ENCODE data around the gene BLVRB.
"Not testable (repeated sequence)": the region's sequence is repeated elsewhere in the genome, so short reads cannot be mapped to it uniquely, and the experiment has no call there.

BLVRB gene

DNA sequence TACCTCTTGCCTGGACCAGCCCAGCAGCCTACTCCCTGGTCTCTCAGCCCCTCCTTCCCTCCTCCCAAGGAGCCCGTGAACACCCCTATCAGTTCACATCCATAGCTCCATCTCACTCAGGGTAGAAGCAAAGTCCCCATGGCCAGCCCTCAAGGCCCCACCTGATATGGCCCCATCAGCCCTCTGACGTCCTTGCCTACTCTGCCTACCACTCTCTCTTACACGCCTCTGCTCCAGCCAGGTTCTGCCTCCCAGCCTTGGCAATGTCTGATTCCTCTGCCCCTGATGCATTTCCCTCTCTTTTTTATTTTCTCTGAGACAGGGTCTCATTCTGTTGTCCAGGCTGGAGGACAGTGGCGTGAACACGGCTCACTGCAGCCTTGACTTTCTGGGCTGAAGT is 13.5 kb downstream of the BLVRB start:
- no peak for DNase-seq

DNA sequence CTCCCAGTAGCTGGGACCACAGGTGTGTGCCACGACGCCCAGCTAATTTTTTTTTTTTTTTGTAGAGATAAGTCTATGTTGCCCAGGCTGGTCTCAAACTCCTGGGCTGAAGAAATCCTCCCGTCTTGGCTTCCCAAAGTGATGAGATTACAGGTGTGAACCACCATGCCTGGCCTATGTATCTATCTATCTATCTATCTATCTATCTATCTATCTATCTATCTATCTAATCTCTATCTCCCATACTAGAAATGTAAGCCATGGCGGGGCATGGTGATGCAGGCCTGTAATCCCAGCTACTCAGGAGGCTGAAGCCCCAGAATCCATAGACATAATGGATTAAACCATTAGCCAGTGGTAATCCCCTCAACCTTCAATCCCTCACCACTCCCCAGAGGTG is 14.9 kb downstream of the BLVRB start:
- DNase-seq: no peak

DNA sequence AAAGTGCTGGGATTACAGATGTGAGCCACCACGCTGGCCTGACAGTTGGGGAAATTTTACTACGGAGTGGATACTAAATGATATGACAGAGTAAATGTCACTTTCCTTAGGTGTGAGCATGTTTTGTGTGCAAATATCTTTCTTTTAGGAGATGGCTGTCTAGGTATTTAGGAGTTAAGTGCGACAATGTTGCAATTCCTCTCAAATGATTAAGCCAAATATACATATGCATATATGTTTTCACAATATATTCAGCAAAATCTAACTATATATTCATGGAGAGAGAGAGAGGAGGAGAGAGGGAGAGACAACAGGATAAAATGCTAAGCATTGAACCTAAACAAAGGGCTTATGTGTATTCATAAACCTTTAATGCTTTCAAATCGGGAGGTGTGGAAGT is 16.0 kb downstream of the BLVRB start:
- no peak for DNase-seq

DNA sequence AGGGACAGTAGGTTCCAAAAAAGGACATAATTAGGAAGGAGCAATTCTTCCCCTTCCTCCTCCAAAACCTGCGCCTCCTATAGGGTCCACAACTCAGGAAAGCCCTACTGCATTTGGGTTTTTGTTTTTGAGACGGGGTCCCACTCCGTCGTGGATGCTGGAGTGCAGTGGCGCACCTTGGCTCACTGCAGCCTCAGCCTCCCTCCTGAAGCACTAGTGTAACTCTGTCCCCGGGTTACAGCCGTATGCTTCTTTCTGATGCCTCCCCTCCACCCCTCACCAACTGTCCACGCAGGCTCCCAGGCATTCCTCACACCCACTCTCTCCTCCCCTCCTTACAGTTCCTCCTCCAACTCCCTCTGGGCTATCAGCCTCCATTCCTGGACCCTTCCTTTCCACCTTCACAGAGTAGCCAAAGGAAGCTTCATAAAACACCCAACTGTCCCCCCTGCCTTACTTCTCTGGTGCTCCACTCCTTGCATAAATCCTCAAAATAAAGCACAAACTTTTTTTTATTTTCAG is 19.2 kb downstream of the BLVRB start:
- no peak for DNase-seq

DNA sequence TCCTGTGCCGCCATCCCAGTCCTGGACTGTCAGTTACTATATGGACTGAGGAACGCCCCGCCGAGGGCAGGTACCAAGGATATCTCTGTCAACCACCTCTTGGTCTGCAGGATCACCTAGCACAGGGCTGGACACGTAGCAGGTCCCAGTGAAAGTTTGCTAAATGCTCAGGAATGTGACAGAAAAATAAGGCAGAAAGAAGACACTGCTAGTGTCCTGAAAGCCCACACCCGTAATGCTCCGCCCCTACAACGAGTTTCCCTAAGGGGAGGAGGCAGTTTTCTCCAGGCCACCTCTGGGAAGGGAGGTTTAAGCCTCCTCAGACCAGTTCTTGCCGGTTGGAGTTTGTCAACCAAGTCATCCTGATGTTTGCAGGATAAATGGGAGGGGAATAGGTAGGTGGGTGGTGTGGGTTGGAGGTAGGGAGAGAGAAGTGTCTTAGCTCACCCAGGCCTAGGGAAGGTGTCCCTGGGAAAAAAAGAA is 19.7 kb downstream of the BLVRB start:
- DNase-seq: no peak

DNA sequence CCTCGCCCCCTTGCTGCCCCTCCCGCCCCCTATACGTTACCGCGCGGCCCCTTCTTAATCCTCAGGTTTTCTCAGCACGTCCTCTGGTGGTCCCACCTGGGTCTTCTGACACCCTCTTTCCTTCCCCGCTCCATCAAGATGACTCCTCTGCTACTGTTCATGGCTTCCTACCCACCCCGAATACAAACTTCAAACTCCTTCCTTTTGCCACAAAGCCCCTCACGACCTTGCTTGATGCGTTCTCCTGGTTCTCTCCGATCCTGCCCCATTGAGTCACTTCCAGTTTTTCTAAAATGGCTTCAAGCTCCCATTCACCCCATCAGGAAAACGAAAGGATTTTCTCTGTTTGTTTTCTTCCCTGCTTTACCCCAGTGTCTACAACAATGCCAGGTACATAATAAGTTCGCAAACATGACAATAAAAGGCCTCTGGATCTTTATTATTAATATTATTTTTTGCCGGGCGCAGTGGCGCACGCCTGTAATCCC is 20.7 kb downstream of the BLVRB start:
- no peak for DNase-seq

DNA sequence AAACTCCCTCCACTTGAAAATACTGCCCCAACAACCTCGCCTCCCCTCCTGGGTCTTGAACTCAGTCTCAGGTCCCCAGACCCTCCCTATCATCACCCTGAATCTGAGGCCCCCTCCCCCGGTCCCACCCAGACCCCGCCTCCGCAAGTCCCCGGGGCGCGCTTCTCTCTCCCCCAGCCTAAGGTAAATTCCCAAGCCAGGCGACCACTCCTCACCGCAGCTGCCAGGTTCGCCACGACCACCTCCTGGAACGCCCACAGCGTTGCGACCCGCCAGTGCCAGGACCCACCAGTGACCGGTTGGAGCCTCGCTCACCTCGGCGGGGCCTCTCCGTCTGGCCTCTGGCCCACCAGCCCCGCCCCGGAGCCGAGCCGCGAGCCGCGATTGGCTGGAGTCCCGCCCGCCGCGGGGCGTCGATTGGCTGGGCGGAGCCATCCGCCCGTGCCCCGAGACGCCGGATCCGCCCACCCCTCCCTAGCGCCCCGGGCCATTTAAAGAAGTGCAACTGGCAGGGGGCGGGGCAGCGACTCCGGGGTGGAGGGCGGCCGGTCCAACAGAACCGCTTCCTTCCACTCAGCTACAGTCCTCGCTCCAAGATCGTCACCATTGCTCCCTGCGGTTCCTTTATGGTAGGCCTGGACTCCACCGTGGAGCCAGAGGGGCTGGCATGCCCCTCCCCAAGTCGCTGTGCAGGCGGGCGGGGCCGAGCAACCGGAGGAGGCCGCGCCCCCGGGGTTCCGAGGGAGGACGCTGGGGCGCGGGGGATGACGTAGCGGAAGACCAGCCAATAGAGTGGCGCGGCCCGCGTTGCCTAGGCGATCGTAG is 21.3 kb downstream of the BLVRB start, which contains the start of gene SERTAD3:
TSS of gene SERTAD3 (minus strand) at position 336 of the 825 bp plus-strand sequence. CDS start 2,255 bp downstream, outside the sequence.
- peak; percentile 68 to 100 (median 96) for DNase-seq

DNA sequence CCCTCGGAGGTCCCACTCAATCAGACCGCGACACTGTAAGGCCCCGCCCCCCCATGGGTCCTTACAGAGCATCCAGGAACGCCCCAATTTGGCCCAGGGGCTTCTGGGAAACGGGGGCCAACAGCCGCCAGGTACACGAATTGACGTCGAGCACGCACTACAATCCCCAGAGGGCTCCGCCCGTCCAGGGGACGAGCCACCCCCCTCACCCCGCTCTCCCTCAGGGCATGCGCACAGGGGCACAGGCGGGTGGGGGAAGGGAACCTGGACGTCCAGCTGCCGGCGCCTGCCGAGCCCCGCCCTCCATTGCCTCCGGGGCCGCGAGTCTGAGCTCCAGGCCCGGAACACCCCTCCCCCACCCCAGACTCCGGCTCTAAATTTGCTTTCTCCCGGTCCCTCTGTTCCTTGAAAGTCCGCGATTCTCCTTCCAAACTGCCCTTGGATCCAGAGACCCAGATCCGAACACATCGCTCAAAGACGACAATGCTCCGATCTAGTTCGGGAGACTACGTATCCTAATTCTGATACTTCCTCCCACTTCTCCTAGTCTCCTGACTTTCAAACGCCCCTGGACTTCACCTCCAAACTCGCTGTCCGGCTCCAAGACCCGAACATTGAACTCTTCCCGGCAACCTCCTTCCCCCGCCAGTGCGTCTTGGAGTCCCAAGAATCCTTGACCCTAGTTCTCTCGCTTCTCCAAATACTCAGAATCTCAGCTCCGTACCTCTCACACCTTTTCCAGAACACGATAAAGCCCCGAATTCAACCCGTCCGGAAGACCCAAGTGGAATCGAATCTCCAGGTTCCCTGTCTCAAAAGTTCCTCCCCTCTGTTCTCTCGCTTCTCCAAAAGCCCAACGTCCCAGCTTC is 22.2 kb downstream of the BLVRB start:
- DNase-seq: peak; percentile 78 to 99 (median 96)

DNA sequence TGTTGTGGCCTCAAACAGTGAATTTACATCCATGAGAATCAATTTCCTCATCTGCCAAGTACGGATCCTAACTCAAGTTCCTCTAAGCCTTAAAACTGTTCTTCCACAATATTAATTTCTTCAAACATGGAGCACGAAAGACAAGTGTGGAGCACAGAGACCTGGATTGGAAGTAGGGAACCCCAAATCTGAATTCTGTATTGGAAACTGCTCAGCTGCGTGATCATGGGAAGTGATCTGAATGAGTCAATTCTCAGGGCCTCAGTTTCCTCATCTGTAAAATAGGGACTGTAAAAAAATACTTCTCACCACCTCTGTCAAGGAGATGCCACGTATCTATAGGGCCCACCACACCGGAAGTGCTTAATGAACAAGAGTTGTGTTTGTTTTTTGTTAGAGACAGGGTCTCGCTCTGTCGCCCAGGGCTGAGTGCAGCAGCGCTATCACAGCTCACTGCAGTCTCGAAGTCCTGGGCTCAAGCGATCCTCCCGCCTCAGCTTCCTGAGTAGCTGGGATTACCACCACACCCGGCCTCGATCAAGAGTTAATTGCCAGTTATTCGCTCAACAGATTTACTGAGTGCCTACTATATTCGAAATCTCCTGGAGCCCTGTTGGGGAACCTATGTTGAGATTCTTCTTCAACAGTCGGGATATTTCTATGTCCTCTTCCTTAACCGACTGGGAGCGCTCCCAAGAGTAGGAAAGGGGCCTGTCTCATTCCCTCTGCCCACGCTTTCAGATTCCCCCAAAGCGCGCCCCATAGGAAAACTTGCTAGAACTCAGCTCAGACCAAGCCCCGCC is 23.0 kb downstream of the BLVRB start:
- DNase-seq: no peak

DNA sequence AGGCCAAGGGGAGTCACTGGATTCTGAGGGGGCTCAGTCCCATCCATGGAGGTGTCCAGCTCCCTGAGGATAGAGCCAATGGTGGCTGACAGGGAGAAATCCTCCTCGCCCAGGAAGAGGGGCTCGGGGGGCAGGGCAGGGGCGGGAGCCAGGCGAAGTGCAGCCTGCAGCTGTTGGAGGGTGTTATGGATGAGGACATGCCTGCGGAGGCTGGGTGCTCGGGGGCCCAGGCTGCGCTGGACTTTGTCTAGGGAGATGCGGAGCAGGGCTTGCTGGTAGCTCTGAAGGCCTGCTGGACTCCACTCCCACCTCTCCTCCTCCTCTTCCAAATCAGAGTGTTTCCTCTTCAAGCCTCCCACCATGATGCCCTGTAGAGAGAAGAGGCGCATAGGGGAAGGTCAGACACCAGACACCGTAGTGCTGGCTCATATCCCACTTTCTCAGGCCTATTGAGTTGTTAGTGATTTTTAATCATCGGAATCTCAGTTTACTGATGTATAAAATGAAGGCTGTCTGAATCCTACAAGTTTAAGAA is 23.8 kb downstream of the BLVRB start:
- DNase-seq: no peak

DNA sequence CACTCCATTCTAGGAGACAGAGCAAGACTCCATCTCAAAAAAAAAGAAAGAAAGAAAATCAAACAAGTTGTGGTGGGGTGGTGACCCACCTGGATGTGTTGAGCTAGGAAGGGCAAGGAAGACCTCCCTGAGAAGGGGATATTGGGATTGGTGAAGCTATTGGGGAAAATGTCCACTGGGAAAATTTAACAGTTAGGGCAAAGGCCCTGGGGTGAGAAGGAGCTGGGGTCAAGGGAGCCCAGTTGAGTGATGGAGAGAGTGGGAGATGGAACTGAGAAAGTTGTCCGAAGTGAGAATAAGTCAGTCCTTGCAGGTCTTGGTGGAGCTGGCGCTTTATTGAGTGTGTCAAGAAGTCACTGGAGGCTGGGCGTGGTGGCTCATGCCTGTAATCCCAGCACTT is 27.3 kb downstream of the BLVRB start:
- no peak for DNase-seq

DNA sequence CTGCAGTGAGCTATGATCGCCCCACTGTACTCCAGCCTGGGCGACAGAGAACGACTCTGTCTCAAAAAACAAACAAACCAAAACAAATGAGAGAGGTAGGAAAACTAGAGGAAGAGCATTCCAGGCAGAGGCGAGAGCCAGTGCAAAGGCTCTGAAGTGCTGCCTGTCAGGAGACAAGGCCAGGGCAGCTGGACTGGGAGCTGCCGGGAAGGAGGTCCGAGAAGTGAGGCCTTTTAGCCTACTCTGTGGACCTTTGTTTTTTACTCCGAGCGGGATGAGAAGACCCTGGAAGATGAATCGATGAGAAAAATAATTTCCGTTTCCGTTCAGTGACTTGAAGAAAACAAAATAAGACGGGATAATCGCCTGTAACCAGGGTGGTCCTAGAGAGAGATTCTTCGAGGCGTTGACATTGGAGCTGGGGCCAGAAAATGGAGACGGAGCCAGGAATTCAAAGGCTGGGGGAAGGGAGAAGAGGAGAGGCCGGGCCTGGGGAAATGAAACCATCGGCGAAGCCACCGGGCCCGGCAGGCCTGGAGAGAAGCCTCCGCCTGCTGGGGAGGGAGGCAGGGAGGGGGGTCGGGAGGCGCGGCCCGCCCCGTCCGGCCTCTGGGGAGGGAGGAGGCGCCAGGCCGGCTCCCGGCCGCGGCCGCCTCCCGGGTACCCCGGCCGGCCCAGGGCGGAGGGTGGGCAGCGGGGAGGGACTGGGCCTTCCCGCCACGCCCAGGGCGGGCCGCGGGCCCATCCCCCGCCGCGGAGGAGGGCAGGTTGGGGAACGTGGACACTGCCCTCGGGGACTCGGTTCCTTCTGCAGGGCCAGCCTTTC is 31.9 kb downstream of the BLVRB start:
- peak; percentile 8 to 83 (median 70) for DNase-seq

DNA sequence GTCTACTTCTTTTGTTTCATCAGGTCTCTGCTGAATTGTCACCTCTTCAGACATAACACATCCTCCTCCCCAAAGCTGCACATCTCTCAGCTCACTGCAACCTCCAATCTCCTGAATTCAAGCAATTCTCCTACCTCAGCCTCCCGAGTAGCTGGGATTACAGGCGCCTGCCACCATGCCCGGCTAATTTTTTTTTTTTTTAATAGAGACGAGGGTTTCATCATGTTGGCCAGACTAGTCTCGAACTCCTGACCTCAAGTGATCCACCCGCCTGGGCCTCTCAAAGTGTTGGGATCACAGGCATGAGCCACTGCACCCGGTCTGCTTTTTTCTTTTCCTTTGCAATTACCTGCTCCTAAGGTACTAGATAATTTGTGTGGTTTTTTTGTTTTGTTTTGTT is 32.8 kb downstream of the BLVRB start:
- DNase-seq: not testable (repeated sequence)

DNA sequence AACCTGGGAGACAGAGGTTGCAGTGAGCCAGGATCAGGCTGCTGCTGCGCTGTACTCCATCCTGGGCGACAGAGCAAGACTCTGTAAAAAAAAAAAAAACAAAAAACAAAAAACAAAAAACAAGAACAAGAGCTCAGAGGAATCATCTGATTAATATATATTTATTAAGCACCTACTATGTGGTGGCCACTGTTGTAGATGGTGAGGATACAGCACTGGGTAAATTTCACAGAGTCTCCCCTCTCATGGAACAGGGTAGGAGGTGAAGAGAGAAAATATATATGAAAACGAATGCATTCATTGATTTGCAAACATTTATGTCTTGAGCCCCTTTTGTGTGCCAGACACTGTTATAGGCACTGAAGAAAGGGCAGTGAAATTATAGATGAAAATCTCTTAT is 33.8 kb downstream of the BLVRB start:
- no peak for DNase-seq

DNA sequence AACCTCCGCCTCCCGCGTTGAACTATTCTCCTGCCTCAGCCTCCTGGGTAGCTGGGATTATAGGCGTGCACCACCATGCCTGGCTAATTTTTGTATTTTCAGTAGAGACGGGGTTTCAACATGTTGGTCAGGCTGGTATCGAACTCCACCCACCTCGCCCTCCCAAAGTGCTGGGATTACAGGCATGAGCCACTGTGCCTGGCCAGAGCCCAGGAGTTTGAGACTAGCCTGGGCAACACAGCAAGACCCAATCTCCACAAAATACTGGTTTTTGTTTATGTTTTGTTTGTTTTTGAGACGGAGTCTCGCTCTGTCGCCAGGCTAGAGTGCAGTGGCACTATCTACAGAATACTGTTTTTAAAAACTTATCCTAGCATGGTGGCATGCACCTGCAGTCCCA is 35.3 kb downstream of the BLVRB start:
- not testable (repeated sequence) for DNase-seq

DNA sequence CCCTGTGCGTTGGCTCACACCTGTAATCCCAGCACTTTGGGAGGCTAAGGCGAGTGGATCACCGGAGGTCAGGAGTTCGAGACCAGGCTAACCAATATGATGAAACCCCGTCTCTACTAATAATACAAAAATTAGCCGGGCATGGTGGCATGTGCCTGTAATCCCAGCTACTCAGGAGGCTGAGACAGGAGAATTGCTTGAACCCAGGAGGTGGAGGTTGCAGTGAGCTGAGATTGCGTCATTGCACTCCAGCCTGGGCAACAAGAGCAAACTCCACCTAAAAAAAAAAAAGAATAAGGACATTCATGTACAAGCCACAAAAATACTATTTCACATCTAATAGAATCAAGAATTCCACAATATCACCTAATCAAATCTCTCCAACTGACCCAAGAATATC is 37.3 kb downstream of the BLVRB start:
- DNase-seq: not testable (repeated sequence)

DNA sequence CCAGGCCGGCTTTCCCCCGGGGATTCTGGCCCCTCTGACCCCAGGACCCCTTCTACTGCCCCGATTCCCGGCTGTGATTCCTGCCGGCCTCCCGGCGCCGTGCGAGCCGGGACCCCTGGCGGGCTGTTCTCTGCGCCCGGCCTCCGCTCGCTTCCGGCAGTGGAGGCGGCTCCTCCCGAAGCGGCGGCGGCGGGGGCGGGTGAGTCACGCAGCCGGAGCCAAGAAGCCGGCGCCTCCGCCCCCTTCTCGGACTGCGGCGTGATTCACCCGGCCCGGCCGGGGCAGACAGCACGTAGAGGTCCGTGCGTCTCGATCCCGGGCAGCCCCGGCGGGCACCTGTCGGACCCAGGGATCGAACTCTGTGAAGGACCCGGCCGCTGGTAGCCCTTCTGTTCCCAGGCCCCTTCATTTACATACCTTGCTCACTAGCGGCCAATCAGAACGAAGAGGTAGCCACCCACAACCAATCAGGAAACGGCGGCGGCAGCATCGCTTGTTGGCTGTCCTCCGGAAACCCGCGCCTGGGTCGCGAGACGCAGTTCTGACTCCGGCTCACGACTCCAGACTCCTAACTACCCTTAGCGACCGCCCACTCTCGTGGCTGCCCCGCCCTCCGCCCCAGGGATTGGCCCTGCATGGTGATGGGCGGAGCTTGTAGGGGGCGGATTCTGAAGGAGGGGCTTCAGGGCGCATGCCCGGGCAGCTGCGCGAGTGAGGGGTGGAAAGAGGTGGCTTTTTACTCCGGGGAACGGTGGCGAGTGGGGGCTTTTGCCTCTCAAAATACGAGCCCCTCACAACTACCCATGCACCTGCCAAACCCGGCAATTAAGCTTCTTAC is 39.9 kb downstream of the BLVRB start, which contains the start of gene SERTAD1:
TSS of gene SERTAD1 (minus strand) at position 543 of the 838 bp plus-strand sequence. CDS start 2,446 bp downstream, outside the sequence.
- peak; percentile 96 to 100 (median 100) for DNase-seq

All from anterior cingulate cortex (tissue), 58 donors.